Rectal smooth muscle tissue (tissue), 1 donor: ENCODE results near the gene PALM.

Experiments used
- H3K27ac ChIP-seq: one replicate; pipeline ENCODE4 v1.7.0; 2013; ENCODE audit warnings: low read depth, low read length, inconsistent platforms
- H3K27me3 ChIP-seq: one replicate; pipeline ENCODE4 v1.7.0; 2013; ENCODE audit warnings: low read length; ENCODE audit not compliant: control insufficient read depth, insufficient read depth
- H3K36me3 ChIP-seq: one replicate; pipeline ENCODE4 v1.7.0; 2013; ENCODE audit warnings: low read length; ENCODE audit not compliant: control insufficient read depth, insufficient read depth
- H3K4me1 ChIP-seq: one replicate; pipeline ENCODE4 v1.7.0; 2013; ENCODE audit warnings: low read length; ENCODE audit not compliant: control insufficient read depth, insufficient read depth
- H3K4me3 ChIP-seq: one replicate; pipeline ENCODE4 v1.7.0; 2013; ENCODE audit warnings: low read length
- H3K9ac ChIP-seq: one replicate; pipeline ENCODE4 v1.7.0; 2013; ENCODE audit warnings: low read length

The PALM gene

DNA sequence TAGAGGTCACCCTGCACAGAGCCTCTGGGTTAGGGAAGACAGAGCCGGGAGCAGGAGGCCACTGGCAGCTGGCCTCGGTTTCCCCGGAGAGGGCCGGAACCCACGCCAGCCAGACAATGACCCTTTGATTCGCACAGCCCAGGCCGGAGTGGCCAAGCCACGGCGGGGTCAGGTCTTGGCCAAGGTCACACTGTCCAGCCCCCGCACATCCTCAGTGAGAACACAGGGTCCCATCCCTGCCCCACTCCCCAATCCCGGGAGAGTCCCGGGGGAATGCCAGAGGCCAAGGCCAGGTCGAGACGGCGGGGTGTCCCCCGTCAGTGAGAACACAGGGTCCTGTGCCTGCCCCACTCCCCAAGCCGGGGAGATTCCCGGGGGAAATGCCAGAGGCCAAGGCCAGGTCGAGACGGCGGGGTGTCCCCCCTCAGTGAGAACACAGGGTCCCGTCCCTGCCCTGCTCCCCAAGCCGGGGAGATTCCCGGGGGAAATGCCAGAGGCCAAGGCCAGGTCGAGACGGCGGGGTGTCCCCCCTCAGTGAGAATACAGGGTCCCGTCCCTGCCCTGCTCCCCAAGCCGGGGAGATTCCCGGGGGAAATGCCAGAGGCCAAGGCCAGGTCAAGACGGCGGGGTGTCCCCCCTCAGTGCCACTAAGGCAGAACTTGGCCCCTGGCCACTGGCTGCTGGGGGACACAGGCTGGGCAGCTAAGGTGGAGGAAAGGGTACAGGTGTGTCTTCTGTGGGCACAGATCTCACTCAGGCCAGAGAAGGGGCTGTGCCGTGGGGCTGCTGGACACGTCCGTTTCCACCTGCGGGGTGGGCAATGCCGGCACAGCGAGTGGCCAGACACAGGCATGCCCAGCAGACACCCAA lies 34.2 kb upstream of the PALM start:
- Histone ChIP-seq H3K27me3 (peaks cover 4% of the 10 kb centered on the region), H3K4me1 (peaks cover 12% of the 10 kb centered on the region), H3K27ac (peak overlapping the region; percentile 21), H3K36me3 (no peaks in the 10 kb centered on the region), H3K4me3 (no peak overlapping the region), H3K9ac (no peak overlapping the region)

DNA sequence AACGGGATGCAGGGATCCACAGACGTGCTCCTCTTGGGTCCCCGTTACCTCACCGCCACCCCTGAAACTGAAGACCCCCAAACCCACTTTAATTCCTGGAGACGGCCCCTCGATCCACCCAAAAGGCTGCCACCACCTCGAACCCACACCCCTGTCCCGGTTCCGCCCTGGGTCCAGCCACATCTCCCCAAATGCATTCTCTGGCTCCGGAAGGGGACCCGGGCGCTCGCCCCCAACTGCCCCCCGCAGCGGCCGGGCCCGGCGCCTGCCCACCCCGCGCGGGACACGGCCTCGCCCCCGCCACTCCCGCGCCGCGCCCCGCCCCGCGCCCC lies 32.8 kb upstream of the PALM start:
- Histone ChIP-seq H3K4me1 (peaks cover 12% of the 10 kb centered on the region), H3K27ac (peak overlapping the region; percentile 95), H3K36me3 (no peaks in the 10 kb centered on the region), H3K9ac (no peak overlapping the region), H3K27me3 (peaks cover 4% of the 10 kb centered on the region), H3K4me3 (peak overlapping the region; percentile 52)

DNA sequence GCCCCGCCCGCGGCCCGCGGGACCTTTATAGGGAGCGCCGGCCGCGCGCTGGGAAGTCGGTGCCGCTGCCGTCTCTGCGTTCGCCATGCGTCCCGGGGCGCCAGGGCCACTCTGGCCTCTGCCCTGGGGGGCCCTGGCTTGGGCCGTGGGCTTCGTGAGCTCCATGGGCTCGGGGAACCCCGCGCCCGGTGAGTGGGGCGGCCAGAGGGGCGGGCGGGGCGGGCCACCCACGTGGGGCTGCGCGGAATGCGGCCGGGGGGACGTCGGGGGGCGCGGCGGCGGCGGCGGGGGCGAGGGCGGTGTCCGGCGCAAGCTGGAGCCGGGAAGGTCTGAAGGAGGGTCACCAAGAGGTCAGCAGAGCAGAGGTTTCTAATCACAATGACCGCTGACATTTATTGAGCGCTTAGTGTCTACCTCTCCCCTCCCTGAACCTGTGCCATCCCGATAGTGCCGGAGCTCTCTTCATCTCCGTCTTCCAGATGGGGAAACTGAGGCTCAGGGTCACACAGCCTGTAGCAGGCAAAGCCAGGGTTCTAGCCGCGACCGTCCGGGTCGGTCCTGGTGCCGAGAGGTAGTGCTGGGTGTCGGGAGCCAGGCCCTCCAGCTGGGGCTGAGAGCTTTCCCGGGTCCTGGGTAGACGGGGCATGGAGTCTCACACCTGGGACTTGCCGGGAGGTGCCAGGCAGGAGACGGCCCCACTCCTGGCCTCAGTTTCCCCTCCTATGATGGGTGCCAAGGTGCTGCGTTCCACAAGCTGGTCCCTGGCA lies 32.2 kb upstream of the PALM start, which contains the start of gene FSTL3:
TSS of gene FSTL3 (plus strand) at position 54 of the 767 bp plus-strand sequence. CDS start at position 86, 32 bp downstream.
- peak within 1 kb of the TSS; percentile 66 for H3K4me3 ChIP-seq
- H3K9ac ChIP-seq, result peak within 1 kb of the TSS; percentile 51
- H3K27me3 ChIP-seq, result peaks cover 4% of the 10 kb centered on the region
- H3K36me3 ChIP-seq, result no peaks in the 10 kb centered on the region
- H3K27ac ChIP-seq, result peak within 1 kb of the TSS; percentile 95
- H3K4me1 ChIP-seq, result peaks cover 12% of the 10 kb centered on the region

DNA sequence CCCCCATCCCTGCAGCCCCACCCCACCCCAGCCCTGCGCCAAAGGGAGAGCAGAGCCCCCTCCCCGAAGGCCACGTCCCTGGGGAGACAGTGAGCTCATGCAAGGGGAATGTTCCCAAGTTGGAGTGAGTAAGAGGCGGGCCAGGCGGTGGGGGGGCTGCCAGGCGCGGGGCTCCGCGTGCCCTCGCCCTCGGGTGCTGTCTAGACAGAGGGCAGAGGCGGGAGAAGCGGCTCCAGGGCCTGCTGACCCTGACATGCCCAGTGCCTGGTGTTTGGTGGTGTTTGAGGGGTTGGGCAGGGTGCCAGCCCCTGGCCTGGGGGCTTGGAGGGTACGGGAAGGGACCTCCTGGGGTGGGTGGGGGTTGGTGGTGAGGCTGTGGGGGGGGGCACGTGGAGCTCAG lies 31.5 kb upstream of the PALM start:
- Histone ChIP-seq H3K36me3 (no peaks in the 10 kb centered on the region), H3K27ac (peak overlapping the region; percentile 95), H3K27me3 (peaks cover 4% of the 10 kb centered on the region), H3K4me3 (peak overlapping the region; percentile 66), H3K4me1 (peaks cover 12% of the 10 kb centered on the region), H3K9ac (no peak overlapping the region)

DNA sequence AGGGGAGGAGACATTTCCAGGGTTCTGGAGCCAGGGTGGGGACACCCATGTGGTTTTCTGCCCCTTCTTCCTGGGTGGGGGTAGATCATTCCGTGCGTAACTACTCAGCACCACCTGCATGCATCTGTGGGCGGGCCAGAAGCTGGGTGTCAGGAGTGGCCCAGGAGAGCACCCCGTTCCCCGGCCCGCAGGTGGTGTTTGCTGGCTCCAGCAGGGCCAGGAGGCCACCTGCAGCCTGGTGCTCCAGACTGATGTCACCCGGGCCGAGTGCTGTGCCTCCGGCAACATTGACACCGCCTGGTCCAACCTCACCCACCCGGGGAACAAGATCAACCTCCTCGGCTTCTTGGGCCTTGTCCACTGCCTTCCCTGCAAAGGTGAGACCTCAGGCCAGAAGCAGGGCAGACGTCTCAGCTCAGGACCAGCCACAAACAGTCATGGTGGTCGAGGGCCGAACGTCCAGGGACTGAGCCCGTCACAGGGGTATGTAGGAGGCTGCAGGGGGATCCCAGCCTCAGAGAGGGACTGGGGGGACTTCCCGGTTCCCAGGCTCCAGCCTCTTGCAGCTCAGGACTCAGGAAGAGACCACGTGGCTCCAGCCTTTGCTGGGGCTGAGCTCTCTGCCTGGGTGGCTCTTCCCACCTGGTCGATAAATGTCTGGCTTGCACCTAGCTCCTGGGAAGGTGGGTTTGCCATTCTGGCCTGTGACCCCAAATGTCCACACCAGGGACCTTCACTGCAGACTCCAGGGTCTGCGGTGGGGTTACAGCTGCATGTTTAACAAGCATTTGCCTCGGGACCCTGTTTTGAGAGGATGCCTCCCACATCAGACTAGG lies 30.9 kb upstream of the PALM start:
- no peaks in the 10 kb centered on the region for H3K36me3 ChIP-seq
- no peak overlapping the region for H3K9ac ChIP-seq
- peak overlapping the region; percentile 14 for H3K4me3 ChIP-seq
- peak overlapping the region; percentile 95 for H3K27ac ChIP-seq
- H3K27me3 ChIP-seq, result peaks cover 4% of the 10 kb centered on the region
- peaks cover 12% of the 10 kb centered on the region for H3K4me1 ChIP-seq

DNA sequence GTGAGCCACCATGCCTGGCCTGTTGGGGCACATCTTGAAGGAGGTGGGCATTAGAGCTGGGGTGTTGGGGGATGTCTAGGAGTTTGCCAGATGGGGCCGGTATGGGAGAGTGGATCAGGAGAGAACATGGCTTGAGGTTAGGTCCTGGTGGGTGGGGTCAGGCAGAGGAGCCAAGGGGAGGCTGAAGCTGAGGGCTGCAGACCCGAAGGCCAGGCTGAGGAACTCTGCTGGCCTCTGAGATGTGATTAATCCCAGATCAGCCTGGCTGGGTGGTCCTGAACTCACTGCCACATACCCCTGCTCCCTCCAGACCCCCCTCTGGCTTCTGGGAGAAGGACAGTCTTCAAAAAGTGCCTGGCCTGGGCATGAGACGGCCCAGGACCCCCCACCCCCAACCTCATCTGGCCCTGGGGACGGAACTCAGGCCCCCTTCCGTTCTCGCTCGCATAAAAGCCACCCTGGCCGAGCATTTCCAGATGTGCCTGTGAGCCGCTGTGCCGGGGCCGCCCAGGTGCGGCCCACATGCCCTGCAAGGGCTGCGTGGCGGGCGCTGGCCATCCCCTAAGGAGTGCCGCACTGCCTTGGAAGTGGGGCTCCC lies 29.8 kb upstream of the PALM start:
- Histone ChIP-seq H3K4me1 (peaks cover 12% of the 10 kb centered on the region), H3K4me3 (no peak overlapping the region), H3K36me3 (no peaks in the 10 kb centered on the region), H3K9ac (no peak overlapping the region), H3K27me3 (peaks cover 4% of the 10 kb centered on the region), H3K27ac (peak overlapping the region; percentile 98)

DNA sequence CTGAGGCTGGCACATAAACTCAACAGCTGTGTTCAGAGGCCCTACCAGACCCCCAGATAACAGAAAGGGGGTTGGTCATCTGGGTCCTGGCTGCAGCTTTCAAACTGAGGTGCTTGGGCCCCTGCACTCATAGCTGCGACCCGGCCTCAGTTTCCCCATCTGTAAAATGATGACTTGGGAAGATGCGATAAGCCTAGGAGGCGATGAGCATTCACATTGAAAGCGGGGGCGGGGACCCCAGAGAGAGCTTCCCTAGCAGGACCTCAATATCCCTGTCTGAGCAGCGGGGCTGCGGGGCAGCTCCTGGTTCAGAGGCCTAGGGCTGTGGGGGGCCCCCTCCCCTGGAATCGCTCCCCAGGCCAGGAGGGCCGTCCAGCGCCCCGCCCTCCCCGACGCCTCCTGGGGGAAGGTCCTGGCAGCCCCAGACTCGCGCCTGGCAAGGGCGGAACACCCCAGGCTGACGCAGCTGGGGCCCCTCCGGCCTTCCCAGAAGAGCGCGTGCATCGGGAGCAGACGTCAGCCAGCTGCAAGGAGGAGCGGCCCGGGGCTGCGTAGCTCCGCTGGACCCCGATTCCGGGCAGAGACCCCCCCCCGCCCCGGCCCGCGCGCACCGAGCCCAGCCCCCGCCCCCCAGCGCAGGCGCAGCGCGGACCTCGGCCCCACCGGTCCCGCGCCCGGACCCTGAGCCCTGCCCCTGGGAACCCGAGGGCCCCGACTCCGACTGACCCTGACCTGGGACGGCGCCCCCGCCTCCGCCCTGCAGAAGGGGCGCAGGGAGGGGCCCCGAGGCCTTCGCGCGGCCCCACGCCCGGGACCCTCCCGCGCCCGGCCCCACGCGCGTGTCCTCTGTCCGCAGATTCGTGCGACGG lies 29.1 kb upstream of the PALM start:
- H3K27me3 ChIP-seq, result peaks cover 4% of the 10 kb centered on the region
- H3K4me1 ChIP-seq, result peaks cover 12% of the 10 kb centered on the region
- peak overlapping the region; percentile 70 for H3K4me3 ChIP-seq
- H3K27ac ChIP-seq, result peak overlapping the region; percentile 98
- no peaks in the 10 kb centered on the region for H3K36me3 ChIP-seq
- peak overlapping the region; percentile 40 for H3K9ac ChIP-seq

DNA sequence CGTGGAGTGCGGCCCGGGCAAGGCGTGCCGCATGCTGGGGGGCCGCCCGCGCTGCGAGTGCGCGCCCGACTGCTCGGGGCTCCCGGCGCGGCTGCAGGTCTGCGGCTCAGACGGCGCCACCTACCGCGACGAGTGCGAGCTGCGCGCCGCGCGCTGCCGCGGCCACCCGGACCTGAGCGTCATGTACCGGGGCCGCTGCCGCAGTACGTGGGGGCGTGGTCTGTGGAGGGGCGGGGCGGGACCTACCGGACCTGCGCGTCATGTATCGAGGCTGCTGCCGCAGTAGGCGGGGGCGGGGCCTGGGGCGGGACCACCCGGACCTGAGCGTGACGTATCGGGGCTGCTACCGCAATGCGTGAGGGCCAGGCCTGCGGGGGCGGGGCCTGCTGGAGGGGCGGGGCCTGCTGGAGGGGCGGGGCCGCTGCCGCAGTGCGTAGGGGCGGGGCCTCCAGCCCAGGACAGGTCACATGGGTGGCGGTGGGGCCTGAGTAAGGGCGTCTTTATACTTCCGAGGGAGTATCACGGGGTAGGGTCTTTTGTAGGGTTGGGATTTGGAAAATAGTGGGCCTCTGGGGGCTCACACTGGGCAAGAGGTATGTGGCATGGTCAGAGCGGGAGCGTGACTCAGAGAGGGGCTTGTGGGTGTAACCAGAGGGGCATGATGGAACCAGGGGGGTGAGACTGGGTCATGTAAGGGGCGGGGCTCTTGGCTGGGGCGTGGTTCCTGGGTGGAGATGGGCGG lies 28.3 kb upstream of the PALM start:
- Histone ChIP-seq H3K36me3 (no peaks in the 10 kb centered on the region), H3K9ac (peak overlapping the region; percentile 40), H3K4me3 (peak overlapping the region; percentile 70), H3K27ac (peak overlapping the region; percentile 98), H3K4me1 (peaks cover 12% of the 10 kb centered on the region), H3K27me3 (peaks cover 4% of the 10 kb centered on the region)

DNA sequence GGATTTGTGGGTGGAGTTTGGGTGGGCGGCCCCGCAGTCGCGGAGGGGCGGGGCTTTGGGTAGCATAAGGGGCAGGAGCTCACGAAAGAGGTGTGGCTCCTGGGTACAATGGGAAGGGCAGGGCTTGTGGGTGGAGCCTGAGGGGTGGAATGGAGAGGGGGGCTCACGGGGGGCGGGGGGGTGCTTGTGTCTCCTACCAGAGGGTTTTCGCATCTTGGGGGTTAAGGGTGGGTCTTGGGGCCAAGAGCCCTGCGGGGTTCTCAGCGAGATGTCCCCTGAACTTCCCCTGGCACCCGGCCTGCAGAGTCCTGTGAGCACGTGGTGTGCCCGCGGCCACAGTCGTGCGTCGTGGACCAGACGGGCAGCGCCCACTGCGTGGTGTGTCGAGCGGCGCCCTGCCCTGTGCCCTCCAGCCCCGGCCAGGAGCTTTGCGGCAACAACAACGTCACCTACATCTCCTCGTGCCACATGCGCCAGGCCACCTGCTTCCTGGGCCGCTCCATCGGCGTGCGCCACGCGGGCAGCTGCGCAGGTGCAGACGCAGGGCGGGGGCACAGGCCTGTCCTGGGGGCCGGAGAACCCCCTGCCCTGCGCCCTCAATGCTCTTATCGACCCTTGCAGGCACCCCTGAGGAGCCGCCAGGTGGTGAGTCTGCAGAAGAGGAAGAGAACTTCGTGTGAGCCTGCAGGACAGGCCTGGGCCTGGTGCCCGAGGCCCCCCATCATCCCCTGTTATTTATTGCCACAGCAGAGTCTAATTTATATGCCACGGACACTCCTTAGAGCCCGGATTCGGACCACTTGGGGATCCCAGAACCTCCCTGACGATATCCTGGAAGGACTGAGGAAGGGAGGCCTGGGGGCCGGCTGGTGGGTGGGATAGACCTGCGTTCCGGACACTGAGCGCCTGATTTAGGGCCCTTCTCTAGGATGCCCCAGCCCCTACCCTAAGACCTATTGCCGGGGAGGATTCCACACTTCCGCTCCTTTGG lies 27.4 kb upstream of the PALM start:
- no peak overlapping the region for H3K9ac ChIP-seq
- H3K4me3 ChIP-seq, result no peak overlapping the region
- H3K27me3 ChIP-seq, result peaks cover 4% of the 10 kb centered on the region
- H3K27ac ChIP-seq, result peak overlapping the region; percentile 46
- peaks cover 12% of the 10 kb centered on the region for H3K4me1 ChIP-seq
- no peaks in the 10 kb centered on the region for H3K36me3 ChIP-seq

DNA sequence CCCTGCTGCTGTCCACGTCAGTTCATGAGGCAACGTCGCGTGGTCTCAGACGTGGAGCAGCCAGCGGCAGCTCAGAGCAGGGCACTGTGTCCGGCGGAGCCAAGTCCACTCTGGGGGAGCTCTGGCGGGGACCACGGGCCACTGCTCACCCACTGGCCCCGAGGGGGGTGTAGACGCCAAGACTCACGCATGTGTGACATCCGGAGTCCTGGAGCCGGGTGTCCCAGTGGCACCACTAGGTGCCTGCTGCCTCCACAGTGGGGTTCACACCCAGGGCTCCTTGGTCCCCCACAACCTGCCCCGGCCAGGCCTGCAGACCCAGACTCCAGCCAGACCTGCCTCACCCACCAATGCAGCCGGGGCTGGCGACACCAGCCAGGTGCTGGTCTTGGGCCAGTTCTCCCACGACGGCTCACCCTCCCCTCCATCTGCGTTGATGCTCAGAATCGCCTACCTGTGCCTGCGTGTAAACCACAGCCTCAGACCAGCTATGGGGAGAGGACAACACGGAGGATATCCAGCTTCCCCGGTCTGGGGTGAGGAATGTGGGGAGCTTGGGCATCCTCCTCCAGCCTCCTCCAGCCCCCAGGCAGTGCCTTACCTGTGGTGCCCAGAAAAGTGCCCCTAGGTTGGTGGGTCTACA lies 25.9 kb upstream of the PALM start:
- Histone ChIP-seq H3K36me3 (no peaks in the 10 kb centered on the region), H3K27ac (no peak overlapping the region), H3K27me3 (no peaks in the 10 kb centered on the region), H3K4me3 (no peak overlapping the region), H3K4me1 (peaks cover 10% of the 10 kb centered on the region), H3K9ac (no peak overlapping the region)
